H1 (cell line): Measurements from ENCODE around the gene FAM193B. TPM values are rescaled to one million over a fixed set of nuclear protein-coding genes. Genes with fewer than 3 reads are reported as not detected.

Source experiments
- BACH1 ChIP-seq: IDR thresholded peaks from 2 replicates; pipeline ENCODE4 v1.6.1; 2012; ENCODE audit warnings: low read length, improper control_type of control experiment
- CHD1 ChIP-seq: IDR thresholded peaks from 2 replicates; pipeline ENCODE4 v1.6.1; 2012; ENCODE audit warnings: low read depth, low read length, improper control_type of control experiment
- CREB1 ChIP-seq: IDR thresholded peaks from 2 replicates; pipeline ENCODE4 v1.6.1; 2012; ENCODE audit warnings: inconsistent platforms
- EP300 ChIP-seq, 2 experiments: IDR thresholded peaks; 1 replicate in 1 of 2; 2 replicates in 1 of 2; pipeline ENCODE4 v1.6.1; 2011 to 2012; ENCODE audit warnings: low read depth in 2 of 2, low read length in 2 of 2, mild to moderate bottlenecking in 2 of 2, borderline replicate concordance in 1 of 2, inconsistent platforms in 1 of 2, moderate library complexity in 1 of 2
- TCF12 ChIP-seq: IDR thresholded peaks from 2 replicates; pipeline ENCODE4 v1.6.1; 2011; ENCODE audit warnings: low read depth, mild to moderate bottlenecking, low read length
- TEAD4 ChIP-seq: IDR thresholded peaks from 2 replicates; pipeline ENCODE4 v1.6.1; 2012; ENCODE audit warnings: low read depth, low read length, inconsistent platforms, mixed read lengths
- polyA plus RNA-seq, 7 experiments: library from polyadenylated mRNA; depleted of rRNA in 3 of 7; stranded (reverse) in 5 of 7; unstranded in 2 of 7; fragments of >200 nt in 5 of 7; fragments of 200-250 nt in 2 of 7; gene quantifications; 1 replicate in 5 of 7; 2 replicates in 1 of 7; 4 replicates in 1 of 7; pipeline versions ENCODE4 v1.2.1 to v1.2.3, GENCODE V29; 2011 to 2013; ENCODE audit warnings: missing spikeins in 2 of 7, mixed read lengths in 2 of 7
- total RNA-seq: library from RNA; stranded (reverse); fragmentation: NEBNext Ultra II Directional; extraction: Animal tissue kit (Norgen Biotek cat#: 25700); gene quantifications from 2 replicates; pipeline ENCODE4 v1.2.1, GENCODE V29; 2021

The FAM193B gene
- total and polyA plus RNA-seq, 2 of the 8 experiments (the other 6 are each of a cell fraction or from before 2014, with no cell fraction given) = 49.9 to 69.8 TPM

GRCh38 chr5:177552839-177553455 lies 1.4 kb downstream of the FAM193B start (continued):
- no peak for TF ChIP-seq BACH1
- TF ChIP-seq TEAD4 = no peak
- TF ChIP-seq EP300 (IDR thresholded peaks at IDR 0.05; ENCODE audit: borderline replicate concordance in 1 of 2, low read depth in 2 of 2, low read length in 2 of 2) = no peak
- TF ChIP-seq CREB1 = no peak
- no peak for TF ChIP-seq TCF12
- no peak for TF ChIP-seq CHD1
